Measurements from ENCODE around the gene HSPB1. TPM values are rescaled to one million over a fixed set of nuclear protein-coding genes. Genes with fewer than 3 reads are reported as not detected.

The HSPB1 gene
- total RNA-seq, 1 experiment from 2014 or later, result 202 TPM

- DNase-seq (ENCODE audit: low spot score), result no peak
- ATAC-seq, result no peak
- no peak overlapping the region for H3K27ac Mint-ChIP-seq
- POLR2A ChIA-PET, result interaction anchor here (0.5 to 1.5 kb wide), 2 partner anchors 34 to 37 kb away, joined by 3 to 8 read pairs; no protein-coding TSS in a partner anchor
- no peaks in the 10 kb centered on the region for H3K9me3 Mint-ChIP-seq
- no peaks in the 10 kb centered on the region for H3K36me3 Mint-ChIP-seq
- peaks cover 19% of the 10 kb centered on the region for H3K4me1 Mint-ChIP-seq
- CTCF ChIA-PET, result interaction anchor here (1.0 to 5.5 kb wide), 3 partner anchors 19 to 33 kb away, joined by 7 to 35 read pairs (median 34); no protein-coding TSS in a partner anchor
- peaks cover 67% of the 10 kb centered on the region for H3K27me3 Mint-ChIP-seq (ENCODE audit: low read depth)
- TF ChIP-seq MYBL2 (CRISPR knock-in tag; IDR thresholded peaks at IDR 0.05) (no peak), HMGA2 (CRISPR knock-in tag; IDR thresholded peaks at IDR 0.05) (no peak), ELF4 (CRISPR knock-in tag; IDR thresholded peaks at IDR 0.05; ENCODE audit: low read depth) (no peak), CREB1 (CRISPR knock-in tag; IDR thresholded peaks at IDR 0.05) (no peak), ZNF396 (CRISPR knock-in tag; IDR thresholded peaks at IDR 0.05; ENCODE audit: borderline replicate concordance) (no peak), ZNF263 (CRISPR knock-in tag; IDR thresholded peaks at IDR 0.05; ENCODE audit: low read depth) (no peak), NR2C2 (CRISPR knock-in tag; IDR thresholded peaks at IDR 0.05) (no peak), ZNF671 (CRISPR knock-in tag; IDR thresholded peaks at IDR 0.05) (no peak), RORB (CRISPR knock-in tag; IDR thresholded peaks at IDR 0.05) (no peak), ZNF317 (CRISPR knock-in tag; IDR thresholded peaks at IDR 0.05; ENCODE audit: borderline replicate concordance, low read depth) (no peak), SMAD4 (CRISPR knock-in tag; IDR thresholded peaks at IDR 0.05) (no peak), USF1 (CRISPR knock-in tag; IDR thresholded peaks at IDR 0.05) (no peak)
- TF ChIP-seq, protein P1, sequence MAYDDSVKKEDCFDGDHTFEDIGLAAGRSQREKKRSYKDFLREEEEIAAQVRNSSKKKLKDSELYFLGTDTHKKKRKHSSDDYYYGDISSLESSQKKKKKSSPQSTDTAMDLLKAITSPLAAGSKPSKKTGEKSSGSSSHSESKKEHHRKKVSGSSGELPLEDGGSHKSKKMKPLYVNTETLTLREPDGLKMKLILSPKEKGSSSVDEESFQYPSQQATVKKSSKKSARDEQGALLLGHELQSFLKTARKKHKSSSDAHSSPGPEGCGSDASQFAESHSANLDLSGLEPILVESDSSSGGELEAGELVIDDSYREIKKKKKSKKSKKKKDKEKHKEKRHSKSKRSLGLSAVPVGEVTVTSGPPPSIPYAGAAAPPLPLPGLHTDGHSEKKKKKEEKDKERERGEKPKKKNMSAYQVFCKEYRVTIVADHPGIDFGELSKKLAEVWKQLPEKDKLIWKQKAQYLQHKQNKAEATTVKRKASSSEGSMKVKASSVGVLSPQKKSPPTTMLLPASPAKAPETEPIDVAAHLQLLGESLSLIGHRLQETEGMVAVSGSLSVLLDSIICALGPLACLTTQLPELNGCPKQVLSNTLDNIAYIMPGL (CRISPR knock-in tag; IDR thresholded peaks at IDR 0.05), result no peak
- TF ChIP-seq, protein P2, sequence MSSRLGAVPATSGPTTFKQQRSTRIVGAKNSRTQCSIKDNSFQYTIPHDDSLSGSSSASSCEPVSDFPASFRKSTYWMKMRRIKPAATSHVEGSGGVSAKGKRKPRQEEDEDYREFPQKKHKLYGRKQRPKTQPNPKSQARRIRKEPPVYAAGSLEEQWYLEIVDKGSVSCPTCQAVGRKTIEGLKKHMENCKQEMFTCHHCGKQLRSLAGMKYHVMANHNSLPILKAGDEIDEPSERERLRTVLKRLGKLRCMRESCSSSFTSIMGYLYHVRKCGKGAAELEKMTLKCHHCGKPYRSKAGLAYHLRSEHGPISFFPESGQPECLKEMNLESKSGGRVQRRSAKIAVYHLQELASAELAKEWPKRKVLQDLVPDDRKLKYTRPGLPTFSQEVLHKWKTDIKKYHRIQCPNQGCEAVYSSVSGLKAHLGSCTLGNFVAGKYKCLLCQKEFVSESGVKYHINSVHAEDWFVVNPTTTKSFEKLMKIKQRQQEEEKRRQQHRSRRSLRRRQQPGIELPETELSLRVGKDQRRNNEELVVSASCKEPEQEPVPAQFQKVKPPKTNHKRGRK (CRISPR knock-in tag; IDR thresholded peaks at IDR 0.05; ENCODE audit: borderline replicate concordance), result no peak
- TF ChIP-seq, protein P3, sequence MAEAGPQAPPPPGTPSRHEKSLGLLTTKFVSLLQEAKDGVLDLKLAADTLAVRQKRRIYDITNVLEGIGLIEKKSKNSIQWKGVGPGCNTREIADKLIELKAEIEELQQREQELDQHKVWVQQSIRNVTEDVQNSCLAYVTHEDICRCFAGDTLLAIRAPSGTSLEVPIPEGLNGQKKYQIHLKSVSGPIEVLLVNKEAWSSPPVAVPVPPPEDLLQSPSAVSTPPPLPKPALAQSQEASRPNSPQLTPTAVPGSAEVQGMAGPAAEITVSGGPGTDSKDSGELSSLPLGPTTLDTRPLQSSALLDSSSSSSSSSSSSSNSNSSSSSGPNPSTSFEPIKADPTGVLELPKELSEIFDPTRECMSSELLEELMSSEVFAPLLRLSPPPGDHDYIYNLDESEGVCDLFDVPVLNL (CRISPR knock-in tag; IDR thresholded peaks at IDR 0.05; ENCODE audit: borderline replicate concordance, low read depth), result no peak
- TF ChIP-seq, protein P4, sequence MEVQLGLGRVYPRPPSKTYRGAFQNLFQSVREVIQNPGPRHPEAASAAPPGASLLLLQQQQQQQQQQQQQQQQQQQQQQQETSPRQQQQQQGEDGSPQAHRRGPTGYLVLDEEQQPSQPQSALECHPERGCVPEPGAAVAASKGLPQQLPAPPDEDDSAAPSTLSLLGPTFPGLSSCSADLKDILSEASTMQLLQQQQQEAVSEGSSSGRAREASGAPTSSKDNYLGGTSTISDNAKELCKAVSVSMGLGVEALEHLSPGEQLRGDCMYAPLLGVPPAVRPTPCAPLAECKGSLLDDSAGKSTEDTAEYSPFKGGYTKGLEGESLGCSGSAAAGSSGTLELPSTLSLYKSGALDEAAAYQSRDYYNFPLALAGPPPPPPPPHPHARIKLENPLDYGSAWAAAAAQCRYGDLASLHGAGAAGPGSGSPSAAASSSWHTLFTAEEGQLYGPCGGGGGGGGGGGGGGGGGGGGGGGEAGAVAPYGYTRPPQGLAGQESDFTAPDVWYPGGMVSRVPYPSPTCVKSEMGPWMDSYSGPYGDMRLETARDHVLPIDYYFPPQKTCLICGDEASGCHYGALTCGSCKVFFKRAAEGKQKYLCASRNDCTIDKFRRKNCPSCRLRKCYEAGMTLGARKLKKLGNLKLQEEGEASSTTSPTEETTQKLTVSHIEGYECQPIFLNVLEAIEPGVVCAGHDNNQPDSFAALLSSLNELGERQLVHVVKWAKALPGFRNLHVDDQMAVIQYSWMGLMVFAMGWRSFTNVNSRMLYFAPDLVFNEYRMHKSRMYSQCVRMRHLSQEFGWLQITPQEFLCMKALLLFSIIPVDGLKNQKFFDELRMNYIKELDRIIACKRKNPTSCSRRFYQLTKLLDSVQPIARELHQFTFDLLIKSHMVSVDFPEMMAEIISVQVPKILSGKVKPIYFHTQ (CRISPR knock-in tag; IDR thresholded peaks at IDR 0.05), result no peak
- peak overlapping the region; percentile 84 for H3K4me3 Mint-ChIP-seq
Measured at GRCh38 chr7:76281006-76281705, 21.3 kb upstream of the HSPB1 start.

Data from WTC11 (cell line).